K562 (cell line): ENCODE results near the gene ORC5. TPM values are rescaled to one million over a fixed set of nuclear protein-coding genes. Genes with fewer than 3 reads are reported as not detected.

ENCODE experiments used
- CBFB ChIP-seq: sonication (generic); formaldehyde crosslinking; IDR thresholded peaks from 2 replicates; pipeline ENCODE4 v1.4.0; 2020; ENCODE audit warnings: mild to moderate bottlenecking, missing genetic modification reagents
- DMBX1 ChIP-seq: fragments of 250-450 bp; sonication (Bioruptor Pico); IDR thresholded peaks from 2 replicates; pipeline ENCODE4 v1.8.0; 2022; ENCODE audit warnings: inconsistent platforms, mild to moderate bottlenecking, moderate library complexity, borderline replicate concordance
- MTA3 ChIP-seq: fragments of 450-650 bp; formaldehyde crosslinking; IDR thresholded peaks from 2 replicates; pipeline ENCODE4 v1.6.1; 2017; ENCODE audit warnings: mild to moderate bottlenecking, borderline replicate concordance
- NCOA6 ChIP-seq: fragments of 450-650 bp; IDR thresholded peaks from 2 replicates; pipeline ENCODE4 v1.6.1; 2017; ENCODE audit warnings: mild to moderate bottlenecking
- NR3C1 ChIP-seq: sonication (generic); formaldehyde crosslinking; IDR thresholded peaks from 2 replicates; pipeline ENCODE4 v1.8.1; 2022; ENCODE audit warnings: missing genetic modification reagents
- POLR3G ChIP-seq: IDR thresholded peaks from 2 replicates; pipeline ENCODE4 v1.6.1; 2011; ENCODE audit not compliant: insufficient read length, insufficient replicate concordance; ENCODE audit errors: extremely low read depth
- SMAD3 ChIP-seq: fragments of 450-650 bp; formaldehyde crosslinking; conservative IDR thresholded peaks from 2 replicates; pipeline ENCODE4 v1.4.0; 2020; ENCODE audit warnings: mild to moderate bottlenecking
- SP1 ChIP-seq: sonication (generic); formaldehyde crosslinking; IDR thresholded peaks from 2 replicates; pipeline ENCODE4 v1.8.1; 2022; ENCODE audit warnings: mild to moderate bottlenecking, missing genetic modification reagents
- TAF9B ChIP-seq: fragments of 450-650 bp; IDR thresholded peaks from 2 replicates; pipeline ENCODE4 v1.6.1; 2018; ENCODE audit warnings: mild to moderate bottlenecking; ENCODE audit not compliant: partially characterized antibody
- ZNF644 ChIP-seq: fragments of 200-800 bp; sonication (Bioruptor generic); IDR thresholded peaks from 2 replicates; pipeline ENCODE4 v1.6.1; 2016; ENCODE audit warnings: low read depth, missing genetic modification characterization, missing compliant biosample characterization
- polyA plus RNA-seq, 8 experiments: library from polyadenylated mRNA; depleted of rRNA in 4 of 8; stranded (reverse) in 5 of 8; unstranded in 3 of 8; fragments of >200 nt; fragmentation: Nextera tagmentation in 2 of 8; fragmentation: Illumina TruSeq in 1 of 8; extraction: Ambion mirVana in 2 of 8; extraction: Trizol in 1 of 8; gene quantifications; 2 replicates each; pipeline versions ENCODE4 v1.2.1 to v1.2.3, GENCODE V29; 2011 to 2014; ENCODE audit warnings: inconsistent platforms in 1 of 8, missing spikeins in 1 of 8
- total RNA-seq, 7 experiments: library from RNA; depleted of rRNA in 6 of 7; stranded (reverse); fragments of >200 nt in 6 of 7; fragmentation: Illumina TruSeq in 2 of 7; extraction: Trizol in 2 of 7; gene quantifications; 2 replicates each; pipeline versions ENCODE4 v1.2.1 to v1.2.3, GENCODE V29; 2011 to 2021; ENCODE audit warnings: low replicate concordance in 1 of 7
- TF ChIP-seq, protein P1 (sequence below): fragments of 450-650 bp; formaldehyde crosslinking; conservative IDR thresholded peaks from 2 replicates; pipeline ENCODE4 v1.4.0; 2022; ENCODE audit warnings: mild to moderate bottlenecking, missing genetic modification characterization
- TF ChIP-seq, protein P2 (sequence below): fragments of 250-450 bp; sonication (Bioruptor Pico); IDR thresholded peaks from 2 replicates; pipeline ENCODE4 v1.4.0; 2020
- TF ChIP-seq, protein P3 (sequence below): sonication (generic); formaldehyde crosslinking; IDR thresholded peaks from 2 replicates; pipeline ENCODE4 v1.5.0; 2020; ENCODE audit warnings: missing genetic modification reagents
- TF ChIP-seq, protein P4 (sequence below): fragments of 450-650 bp; conservative IDR thresholded peaks from 2 replicates; pipeline ENCODE4 v1.6.1; 2016; ENCODE audit warnings: missing genetic modification characterization, low read depth, mild to moderate bottlenecking, missing compliant biosample characterization, moderate library complexity
- TF ChIP-seq, protein P5 (sequence below): sonication (generic); formaldehyde crosslinking; IDR thresholded peaks from 2 replicates; pipeline ENCODE4 v1.8.0; 2022; ENCODE audit warnings: mild to moderate bottlenecking, missing genetic modification reagents
- TF ChIP-seq, protein P6 (sequence below): sonication (generic); formaldehyde crosslinking; IDR thresholded peaks from 2 replicates; pipeline ENCODE4 v1.8.0; 2023; ENCODE audit warnings: mild to moderate bottlenecking, missing genetic modification reagents

Gene ORC5
- total and polyA plus RNA-seq, 9 of the 15 experiments (the other 6 are each of a cell fraction or from before 2014, with no cell fraction given): 29.8 to 136 (median 54.8) TPM

DNA sequence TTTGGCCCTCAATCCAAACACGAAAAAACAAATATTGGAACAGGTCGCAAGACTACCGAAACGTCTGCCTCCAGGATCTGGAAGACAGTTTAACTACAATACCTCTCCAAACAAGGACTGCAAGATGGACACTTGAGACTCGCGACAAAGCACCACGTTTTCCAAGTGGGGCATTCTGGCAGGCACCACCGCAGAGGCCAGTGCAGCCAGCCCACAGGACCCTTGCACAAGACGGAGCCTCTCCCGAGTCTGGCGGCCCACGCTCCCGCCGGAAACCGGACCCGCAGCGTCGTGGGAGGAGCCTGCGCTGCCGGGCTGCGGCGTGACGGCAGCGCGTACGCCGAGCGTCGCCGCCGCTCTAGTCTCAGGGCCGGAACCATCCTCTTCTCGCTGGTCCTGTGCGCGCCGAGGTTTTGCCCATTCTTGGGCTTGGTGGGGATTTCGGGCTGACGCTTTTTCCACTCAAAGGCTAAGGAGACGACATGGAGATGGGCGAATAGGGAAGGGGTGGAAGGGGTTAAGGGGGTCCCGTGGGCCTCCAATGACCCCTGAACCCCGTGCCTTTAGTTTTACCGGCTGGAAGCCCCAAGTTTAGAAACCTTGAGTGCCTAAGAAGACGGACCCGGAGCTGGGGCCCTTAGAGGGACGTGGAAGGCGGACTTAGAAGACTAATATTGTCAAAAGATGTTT is at the start of gene ORC5 (continued):
- TF ChIP-seq DMBX1 (CRISPR knock-in tag) (no peak), SMAD3 (CRISPR knock-in tag) (no peak), TAF9B (peak; percentile 69), NCOA6 (peak; percentile 99), SP1 (CRISPR knock-in tag) (peak; percentile 64), MTA3 (peak; percentile 80), POLR3G (no peak), NR3C1 (no peak), CBFB (CRISPR knock-in tag) (0 out of 2 replicates have a peak, but pooled peaks have one; percentile 8), ZNF644 (tag) (0 out of 2 replicates have a peak, but pooled peaks have one; percentile 47)
- TF ChIP-seq, protein P1, sequence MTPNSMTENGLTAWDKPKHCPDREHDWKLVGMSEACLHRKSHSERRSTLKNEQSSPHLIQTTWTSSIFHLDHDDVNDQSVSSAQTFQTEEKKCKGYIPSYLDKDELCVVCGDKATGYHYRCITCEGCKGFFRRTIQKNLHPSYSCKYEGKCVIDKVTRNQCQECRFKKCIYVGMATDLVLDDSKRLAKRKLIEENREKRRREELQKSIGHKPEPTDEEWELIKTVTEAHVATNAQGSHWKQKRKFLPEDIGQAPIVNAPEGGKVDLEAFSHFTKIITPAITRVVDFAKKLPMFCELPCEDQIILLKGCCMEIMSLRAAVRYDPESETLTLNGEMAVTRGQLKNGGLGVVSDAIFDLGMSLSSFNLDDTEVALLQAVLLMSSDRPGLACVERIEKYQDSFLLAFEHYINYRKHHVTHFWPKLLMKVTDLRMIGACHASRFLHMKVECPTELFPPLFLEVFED: no peak; the same call in 1 of the 2 replicates
- TF ChIP-seq, protein P2, sequence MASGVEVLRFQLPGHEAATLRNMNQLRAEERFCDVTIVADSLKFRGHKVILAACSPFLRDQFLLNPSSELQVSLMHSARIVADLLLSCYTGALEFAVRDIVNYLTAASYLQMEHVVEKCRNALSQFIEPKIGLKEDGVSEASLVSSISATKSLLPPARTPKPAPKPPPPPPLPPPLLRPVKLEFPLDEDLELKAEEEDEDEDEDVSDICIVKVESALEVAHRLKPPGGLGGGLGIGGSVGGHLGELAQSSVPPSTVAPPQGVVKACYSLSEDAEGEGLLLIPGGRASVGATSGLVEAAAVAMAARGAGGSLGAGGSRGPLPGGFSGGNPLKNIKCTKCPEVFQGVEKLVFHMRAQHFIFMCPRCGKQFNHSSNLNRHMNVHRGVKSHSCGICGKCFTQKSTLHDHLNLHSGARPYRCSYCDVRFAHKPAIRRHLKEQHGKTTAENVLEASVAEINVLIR (CRISPR knock-in tag): peak; percentile 85
- TF ChIP-seq, protein P3, sequence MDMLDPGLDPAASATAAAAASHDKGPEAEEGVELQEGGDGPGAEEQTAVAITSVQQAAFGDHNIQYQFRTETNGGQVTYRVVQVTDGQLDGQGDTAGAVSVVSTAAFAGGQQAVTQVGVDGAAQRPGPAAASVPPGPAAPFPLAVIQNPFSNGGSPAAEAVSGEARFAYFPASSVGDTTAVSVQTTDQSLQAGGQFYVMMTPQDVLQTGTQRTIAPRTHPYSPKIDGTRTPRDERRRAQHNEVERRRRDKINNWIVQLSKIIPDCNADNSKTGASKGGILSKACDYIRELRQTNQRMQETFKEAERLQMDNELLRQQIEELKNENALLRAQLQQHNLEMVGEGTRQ (CRISPR knock-in tag): no peak
- TF ChIP-seq, protein P4, sequence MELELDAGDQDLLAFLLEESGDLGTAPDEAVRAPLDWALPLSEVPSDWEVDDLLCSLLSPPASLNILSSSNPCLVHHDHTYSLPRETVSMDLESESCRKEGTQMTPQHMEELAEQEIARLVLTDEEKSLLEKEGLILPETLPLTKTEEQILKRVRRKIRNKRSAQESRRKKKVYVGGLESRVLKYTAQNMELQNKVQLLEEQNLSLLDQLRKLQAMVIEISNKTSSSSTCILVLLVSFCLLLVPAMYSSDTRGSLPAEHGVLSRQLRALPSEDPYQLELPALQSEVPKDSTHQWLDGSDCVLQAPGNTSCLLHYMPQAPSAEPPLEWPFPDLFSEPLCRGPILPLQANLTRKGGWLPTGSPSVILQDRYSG (tag): no peak
- TF ChIP-seq, protein P5, sequence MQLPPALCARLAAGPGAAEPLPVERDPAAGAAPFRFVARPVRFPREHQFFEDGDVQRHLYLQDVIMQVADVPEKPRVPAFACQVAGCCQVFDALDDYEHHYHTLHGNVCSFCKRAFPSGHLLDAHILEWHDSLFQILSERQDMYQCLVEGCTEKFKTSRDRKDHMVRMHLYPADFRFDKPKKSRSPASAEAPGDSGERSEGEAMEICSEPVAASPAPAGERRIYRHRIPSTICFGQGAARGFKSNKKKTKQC: peak; percentile 81
- TF ChIP-seq, protein P6, sequence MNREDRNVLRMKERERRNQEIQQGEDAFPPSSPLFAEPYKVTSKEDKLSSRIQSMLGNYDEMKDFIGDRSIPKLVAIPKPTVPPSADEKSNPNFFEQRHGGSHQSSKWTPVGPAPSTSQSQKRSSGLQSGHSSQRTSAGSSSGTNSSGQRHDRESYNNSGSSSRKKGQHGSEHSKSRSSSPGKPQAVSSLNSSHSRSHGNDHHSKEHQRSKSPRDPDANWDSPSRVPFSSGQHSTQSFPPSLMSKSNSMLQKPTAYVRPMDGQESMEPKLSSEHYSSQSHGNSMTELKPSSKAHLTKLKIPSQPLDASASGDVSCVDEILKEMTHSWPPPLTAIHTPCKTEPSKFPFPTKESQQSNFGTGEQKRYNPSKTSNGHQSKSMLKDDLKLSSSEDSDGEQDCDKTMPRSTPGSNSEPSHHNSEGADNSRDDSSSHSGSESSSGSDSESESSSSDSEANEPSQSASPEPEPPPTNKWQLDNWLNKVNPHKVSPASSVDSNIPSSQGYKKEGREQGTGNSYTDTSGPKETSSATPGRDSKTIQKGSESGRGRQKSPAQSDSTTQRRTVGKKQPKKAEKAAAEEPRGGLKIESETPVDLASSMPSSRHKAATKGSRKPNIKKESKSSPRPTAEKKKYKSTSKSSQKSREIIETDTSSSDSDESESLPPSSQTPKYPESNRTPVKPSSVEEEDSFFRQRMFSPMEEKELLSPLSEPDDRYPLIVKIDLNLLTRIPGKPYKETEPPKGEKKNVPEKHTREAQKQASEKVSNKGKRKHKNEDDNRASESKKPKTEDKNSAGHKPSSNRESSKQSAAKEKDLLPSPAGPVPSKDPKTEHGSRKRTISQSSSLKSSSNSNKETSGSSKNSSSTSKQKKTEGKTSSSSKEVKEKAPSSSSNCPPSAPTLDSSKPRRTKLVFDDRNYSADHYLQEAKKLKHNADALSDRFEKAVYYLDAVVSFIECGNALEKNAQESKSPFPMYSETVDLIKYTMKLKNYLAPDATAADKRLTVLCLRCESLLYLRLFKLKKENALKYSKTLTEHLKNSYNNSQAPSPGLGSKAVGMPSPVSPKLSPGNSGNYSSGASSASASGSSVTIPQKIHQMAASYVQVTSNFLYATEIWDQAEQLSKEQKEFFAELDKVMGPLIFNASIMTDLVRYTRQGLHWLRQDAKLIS (CRISPR knock-in tag): 0 out of 2 replicates have a peak, but pooled peaks have one; percentile 76
